Neural cell (in vitro differentiated cells): ENCODE measurements around the gene ZNF33B. TPM values are rescaled to one million over a fixed set of nuclear protein-coding genes. Genes with fewer than 3 reads are reported as not detected.

Source experiments
- H2AFZ ChIP-seq: fragments of 200-600, 300-800 bp; sonication (generic), shearing (Covaris generic); 2 replicates; pipeline ENCODE4 v1.6.0; 2014; ENCODE audit warnings: low read depth, mild to moderate bottlenecking, antibody characterized with exemption, low read length, moderate library complexity
- H3F3A ChIP-seq: fragments of 200-600 bp; shearing (Covaris generic); 2 replicates; pipeline ENCODE4 v1.6.1; 2016; ENCODE audit warnings: mild to moderate bottlenecking, moderate library complexity, mixed read lengths, antibody characterized with exemption, low read length; ENCODE audit not compliant: insufficient read depth, poor library complexity, severe bottlenecking
- H3K27ac ChIP-seq: fragments of 200-600, 300-800 bp; sonication (generic), shearing (Covaris generic); 2 replicates; pipeline ENCODE4 v1.5.1; 2014; ENCODE audit warnings: mild to moderate bottlenecking, low read length, moderate library complexity
- H3K27me3 ChIP-seq: fragments of 300-800, 200-600 bp; sonication (generic), shearing (Covaris generic); 2 replicates; pipeline ENCODE4 v1.6.0; 2014; ENCODE audit warnings: mild to moderate bottlenecking, low read depth, low read length, moderate library complexity; ENCODE audit not compliant: insufficient read depth
- H3K36me3 ChIP-seq: fragments of 300-800, 200-600 bp; sonication (generic), shearing (Covaris generic); 2 replicates; pipeline ENCODE4 v1.5.1; 2014; ENCODE audit warnings: mild to moderate bottlenecking, antibody characterized with exemption, low read length, moderate library complexity; ENCODE audit not compliant: insufficient read depth
- H3K4me2 ChIP-seq: fragments of 300-800, 200-600 bp; sonication (generic), shearing (Covaris generic); 2 replicates; pipeline ENCODE4 v1.6.0; 2014; ENCODE audit warnings: mild to moderate bottlenecking, low read length
- H3K4me3 ChIP-seq: fragments of 300-800, 200-600 bp; sonication (generic), shearing (Covaris generic); 2 replicates; pipeline ENCODE4 v1.5.1; 2014; ENCODE audit warnings: mild to moderate bottlenecking, low read length, moderate library complexity
- H3K79me2 ChIP-seq: fragments of 200-600 bp; shearing (Covaris generic); replicated peaks from 2 replicates; pipeline ENCODE4 v1.6.0; 2014; ENCODE audit warnings: mild to moderate bottlenecking, low read length, moderate library complexity; ENCODE audit not compliant: insufficient read depth
- H3K9ac ChIP-seq: fragments of 300-800, 200-600 bp; sonication (generic), shearing (Covaris generic); 2 replicates; pipeline ENCODE4 v1.6.1; 2016; ENCODE audit warnings: mild to moderate bottlenecking, low read length, mixed read lengths
- H3K9me2 ChIP-seq: fragments of 200-600 bp; shearing (Covaris generic); 2 replicates; pipeline ENCODE4 v1.6.1; 2016; ENCODE audit warnings: mild to moderate bottlenecking, low read length, mixed read lengths; ENCODE audit not compliant: insufficient read depth
- H3K9me3 ChIP-seq: fragments of 200-600, 300-800 bp; sonication (generic), shearing (Covaris generic); 2 replicates; pipeline ENCODE4 v1.6.1; 2016; ENCODE audit warnings: mild to moderate bottlenecking, mixed run types, low read length, moderate library complexity, mixed read lengths
- H4K20me1 ChIP-seq: fragments of 200-600 bp; shearing (Covaris generic); 2 replicates; pipeline ENCODE4 v1.6.1; 2016; ENCODE audit warnings: mild to moderate bottlenecking, mixed run types; ENCODE audit not compliant: insufficient read depth
- CTCF ChIP-seq: fragments of 450-650 bp; IDR thresholded peaks from 2 replicates; pipeline ENCODE4 v1.5.1; 2014; ENCODE audit warnings: antibody characterized with exemption, mild to moderate bottlenecking, moderate library complexity; ENCODE audit not compliant: poor library complexity, severe bottlenecking
- EP300 ChIP-seq: fragments of 450-650 bp; conservative IDR thresholded peaks from 2 replicates; pipeline ENCODE4 v1.6.1; 2014; ENCODE audit warnings: antibody characterized with exemption, mild to moderate bottlenecking, moderate library complexity; ENCODE audit not compliant: poor library complexity, severe bottlenecking
- EZH2 ChIP-seq: fragments of 200-600, 300-800 bp; shearing (Covaris generic), sonication (generic); IDR thresholded peaks from 2 replicates; pipeline ENCODE4 v1.6.1; 2014; ENCODE audit warnings: antibody characterized with exemption, low read length, borderline replicate concordance, mild to moderate bottlenecking; ENCODE audit not compliant: insufficient read depth, poor library complexity, severe bottlenecking
- MXI1 ChIP-seq: fragments of 450-650 bp; conservative IDR thresholded peaks from 2 replicates; pipeline ENCODE4 v1.6.1; 2014; ENCODE audit warnings: antibody characterized with exemption, mild to moderate bottlenecking; ENCODE audit not compliant: poor library complexity, severe bottlenecking
- POLR2AphosphoS5 ChIP-seq: IDR thresholded peaks from 2 replicates; pipeline ENCODE4 v1.6.1; 2012
- RAD21 ChIP-seq: fragments of 450-650 bp; conservative IDR thresholded peaks from 2 replicates; pipeline ENCODE4 v1.6.1; 2014; ENCODE audit warnings: antibody characterized with exemption, mild to moderate bottlenecking, moderate library complexity
- REST ChIP-seq: IDR thresholded peaks from 2 replicates; pipeline ENCODE4 v1.6.1; 2012; ENCODE audit warnings: borderline replicate concordance
- SMC3 ChIP-seq: fragments of 450-650 bp; conservative IDR thresholded peaks from 2 replicates; pipeline ENCODE4 v1.6.1; 2014; ENCODE audit warnings: antibody characterized with exemption, mild to moderate bottlenecking, moderate library complexity; ENCODE audit not compliant: poor library complexity
- TAF1 ChIP-seq: IDR thresholded peaks from 2 replicates; pipeline ENCODE4 v1.6.1; 2012; ENCODE audit warnings: low read depth
- polyA plus RNA-seq: library from polyadenylated mRNA; depleted of rRNA; stranded (reverse); fragments of >200 nt; gene quantifications from 2 replicates; pipeline ENCODE4 v1.2.3, GENCODE V29; 2014

Gene ZNF33B
- polyA plus RNA-seq, 1 donor from 2014 or later: 50.0 TPM

GRCh38 chr10:42637648-42638054, 719 bp downstream of the ZNF33B start:
- Histone ChIP-seq H3K4me2 (peak overlapping the region; percentile 90), H3K27me3 (no peaks in the 10 kb centered on the region), H3K36me3 (no peaks in the 10 kb centered on the region), H3K79me2 (peaks cover 16% of the 10 kb centered on the region), H3K4me3 (peak overlapping the region; percentile 81), H2AFZ (peak overlapping the region; percentile 98), H3K9me3 (no peaks in the 10 kb centered on the region), H3K9me2 (no peaks in the 10 kb centered on the region), H3K9ac (peak overlapping the region; percentile 96), H3K27ac (peak overlapping the region; percentile 93), H4K20me1 (no peaks in the 10 kb centered on the region), H3F3A (no peaks in the 10 kb centered on the region)
- TF ChIP-seq REST (no peak), RAD21 (no peak), POLR2AphosphoS5 (no peak), EP300 (no peak), EZH2 (no peak), SMC3 (no peak), CTCF (no peak), TAF1 (no peak), MXI1 (no peak)

- no peaks in the 10 kb centered on the region for H3K27me3 ChIP-seq
- H3K79me2 ChIP-seq: peaks cover 16% of the 10 kb centered on the region
- H3K9me3 ChIP-seq: no peaks in the 10 kb centered on the region
- peak overlapping the region; percentile 81 for H3K4me3 ChIP-seq
- H4K20me1 ChIP-seq: no peaks in the 10 kb centered on the region
- H3K36me3 ChIP-seq: no peaks in the 10 kb centered on the region
- H3K9me2 ChIP-seq: no peaks in the 10 kb centered on the region
- no peak overlapping the region for H2AFZ ChIP-seq
- H3F3A ChIP-seq: no peaks in the 10 kb centered on the region
- H3K4me2 ChIP-seq: peak overlapping the region; percentile 90
- no peak for TF ChIP-seq RAD21
- no peak for TF ChIP-seq REST
- TF ChIP-seq MXI1: no peak
- TF ChIP-seq POLR2AphosphoS5: no peak
- no peak for TF ChIP-seq TAF1
- no peak for TF ChIP-seq CTCF
- TF ChIP-seq EZH2: no peak
- TF ChIP-seq EP300: no peak
- TF ChIP-seq SMC3: no peak
- H3K9ac ChIP-seq: no peak overlapping the region
- H3K27ac ChIP-seq: no peak overlapping the region
These were observed 1.2 kb downstream of the ZNF33B start for GRCh38 chr10:42637142-42637541.
